HUES48 (cell line): ENCODE measurements around the gene HRH2.
"Not testable (repeated sequence)": the region's sequence is repeated elsewhere in the genome, so short reads cannot be mapped to it uniquely, and the experiment has no call there.

Source experiments
- H3K27ac ChIP-seq: one replicate; pipeline ENCODE4 v1.7.0; 2013; ENCODE audit warnings: low read depth, low read length, inconsistent platforms
- H3K27me3 ChIP-seq: 2 replicates; pipeline ENCODE4 v1.6.1; 2013; ENCODE audit warnings: mild to moderate bottlenecking, low read length; ENCODE audit not compliant: control insufficient read depth, insufficient read depth
- H3K36me3 ChIP-seq: 2 replicates; pipeline ENCODE4 v1.6.1; 2013; ENCODE audit warnings: low read length; ENCODE audit not compliant: control insufficient read depth, insufficient read depth
- H3K4me1 ChIP-seq: 2 replicates; pipeline ENCODE4 v1.6.1; 2013; ENCODE audit warnings: mild to moderate bottlenecking, low read length; ENCODE audit not compliant: control insufficient read depth, insufficient read depth
- H3K4me3 ChIP-seq: 2 replicates; pipeline ENCODE4 v1.5.1; 2013; ENCODE audit warnings: mild to moderate bottlenecking, low read depth, low read length
- H3K9ac ChIP-seq: 2 replicates; pipeline ENCODE4 v1.6.1; 2013; ENCODE audit warnings: mild to moderate bottlenecking, low read depth, low read length, moderate library complexity
- H3K9me3 ChIP-seq: 2 replicates; pipeline ENCODE4 v1.6.1; 2013; ENCODE audit warnings: low read length; ENCODE audit not compliant: control insufficient read depth, insufficient read depth

Gene HRH2

GRCh38 chr5:175715627-175716522 is 58.0 kb downstream of the HRH2 start:
- no peak overlapping the region for H3K27ac ChIP-seq
- H3K9me3 ChIP-seq: peaks cover 7% of the 10 kb centered on the region; the same call in 1 of the 2 replicates
- no peaks in the 10 kb centered on the region for H3K36me3 ChIP-seq
- H3K4me3 ChIP-seq: no peak overlapping the region
- H3K27me3 ChIP-seq: no peaks in the 10 kb centered on the region
- H3K9ac ChIP-seq: no peak overlapping the region
- no peaks in the 10 kb centered on the region for H3K4me1 ChIP-seq

GRCh38 chr5:175717837-175718236 is 60.0 kb downstream of the HRH2 start:
- peaks cover 7% of the 10 kb centered on the region; the same call in 1 of the 2 replicates for H3K9me3 ChIP-seq
- H3K9ac ChIP-seq: no peak overlapping the region
- no peaks in the 10 kb centered on the region for H3K27me3 ChIP-seq
- no peak overlapping the region for H3K4me3 ChIP-seq
- no peaks in the 10 kb centered on the region for H3K36me3 ChIP-seq
- no peaks in the 10 kb centered on the region for H3K4me1 ChIP-seq
- no peak overlapping the region for H3K27ac ChIP-seq

- Histone ChIP-seq H3K27ac (no peak overlapping the region), H3K9ac (no peak overlapping the region), H3K9me3 (peaks cover 7% of the 10 kb centered on the region; the same call in 1 of the 2 replicates), H3K4me3 (no peak overlapping the region), H3K4me1 (no peaks in the 10 kb centered on the region), H3K27me3 (no peaks in the 10 kb centered on the region), H3K36me3 (no peaks in the 10 kb centered on the region)
Measured at GRCh38 chr5:175718401-175719108, 60.7 kb downstream of the HRH2 start.

GRCh38 chr5:175719109-175719432 is 61.2 kb downstream of the HRH2 start:
- not testable (repeated sequence) for H3K36me3 ChIP-seq, H3K27me3 ChIP-seq, H3K4me1 ChIP-seq

GRCh38 chr5:175724314-175725275 is 66.7 kb downstream of the HRH2 start:
- H3K9ac ChIP-seq: no peak overlapping the region
- no peaks in the 10 kb centered on the region for H3K36me3 ChIP-seq
- no peak overlapping the region for H3K27ac ChIP-seq
- H3K9me3 ChIP-seq: no peaks in the 10 kb centered on the region
- H3K4me3 ChIP-seq: no peak overlapping the region
- H3K27me3 ChIP-seq: no peaks in the 10 kb centered on the region; the same call in 1 of the 2 replicates
- H3K4me1 ChIP-seq: peaks cover 8% of the 10 kb centered on the region; the same call in 1 of the 2 replicates

More at GRCh38 chr5:175719109-175719432, 61.2 kb downstream of the HRH2 start:
- H3K27ac ChIP-seq, H3K9ac ChIP-seq, H3K4me3 ChIP-seq, H3K9me3 ChIP-seq: not testable (repeated sequence)

- no peaks in the 10 kb centered on the region for H3K36me3 ChIP-seq
- H3K9me3 ChIP-seq: no peaks in the 10 kb centered on the region
- no peak overlapping the region for H3K27ac ChIP-seq
- no peak overlapping the region for H3K9ac ChIP-seq
- H3K27me3 ChIP-seq: no peaks in the 10 kb centered on the region; the same call in 1 of the 2 replicates
- no peak overlapping the region for H3K4me3 ChIP-seq
- H3K4me1 ChIP-seq: peaks cover 11% of the 10 kb centered on the region; the same call in 1 of the 2 replicates
Measured at GRCh38 chr5:175728316-175728715, 70.4 kb downstream of the HRH2 start.

GRCh38 chr5:175728885-175729828 is 71.3 kb downstream of the HRH2 start:
- Histone ChIP-seq H3K27ac (no peak overlapping the region), H3K36me3 (no peaks in the 10 kb centered on the region), H3K4me1 (peaks cover 11% of the 10 kb centered on the region; the same call in 1 of the 2 replicates), H3K4me3 (peak overlapping the region; percentile 53), H3K9ac (no peak overlapping the region), H3K9me3 (no peaks in the 10 kb centered on the region), H3K27me3 (no peaks in the 10 kb centered on the region; the same call in 1 of the 2 replicates)

GRCh38 chr5:175729829-175730277 is 72.0 kb downstream of the HRH2 start:
- no peaks in the 10 kb centered on the region; the same call in 1 of the 2 replicates for H3K27me3 ChIP-seq
- H3K9ac ChIP-seq: no peak overlapping the region
- peaks cover 11% of the 10 kb centered on the region; the same call in 1 of the 2 replicates for H3K4me1 ChIP-seq
- no peaks in the 10 kb centered on the region for H3K36me3 ChIP-seq
- H3K4me3 ChIP-seq: peak overlapping the region; percentile 53
- H3K9me3 ChIP-seq: no peaks in the 10 kb centered on the region
- H3K27ac ChIP-seq: no peak overlapping the region

- Histone ChIP-seq H3K27me3 (no peaks in the 10 kb centered on the region; the same call in 1 of the 2 replicates), H3K36me3 (no peaks in the 10 kb centered on the region), H3K27ac (no peak overlapping the region), H3K9ac (no peak overlapping the region), H3K4me1 (peaks cover 11% of the 10 kb centered on the region; the same call in 1 of the 2 replicates), H3K9me3 (no peaks in the 10 kb centered on the region), H3K4me3 (no peak overlapping the region)
Measured at GRCh38 chr5:175731172-175731571, 73.3 kb downstream of the HRH2 start.
